ENCODE data around the gene CPPED1. TPM values are rescaled to one million over a fixed set of nuclear protein-coding genes. Genes with fewer than 3 reads are reported as not detected.

The CPPED1 gene
- total RNA-seq, 1 experiment from 2014 or later: 7.7 TPM

GRCh38 chr16:12613131-12613991 is 190.3 kb downstream of the CPPED1 start:
- Histone ChIP-seq H3K79me2 (ENCODE audit: low read length) (no peaks in the 10 kb centered on the region), H4K20me1 (ENCODE audit: low read length) (no peaks in the 10 kb centered on the region), H3K4me1 (ENCODE audit: insufficient read depth, low read length) (peaks cover 24% of the 10 kb centered on the region), H3K4me3 (ENCODE audit: low read length) (no peak overlapping the region), H3K9ac (ENCODE audit: low read length) (peak overlapping the region; percentile 59), H3F3A (ENCODE audit: low read length, unreplicated experiment) (no peaks in the 10 kb centered on the region), H3K27ac (ENCODE audit: low read length) (peak overlapping the region; percentile 92), H2AFZ (ENCODE audit: low read length) (no peak overlapping the region), H3K9me2 (replicated peaks; ENCODE audit: low read length) (no peaks in the 10 kb centered on the region), H3K27me3 (ENCODE audit: low read length) (no peaks in the 10 kb centered on the region), H3K4me2 (ENCODE audit: low read length) (peak overlapping the region; percentile 27), H3K36me3 (ENCODE audit: low read depth, low read length) (no peaks in the 10 kb centered on the region), H3K9me3 (ENCODE audit: low read length) (no peaks in the 10 kb centered on the region)
- TF ChIP-seq, protein P1, sequence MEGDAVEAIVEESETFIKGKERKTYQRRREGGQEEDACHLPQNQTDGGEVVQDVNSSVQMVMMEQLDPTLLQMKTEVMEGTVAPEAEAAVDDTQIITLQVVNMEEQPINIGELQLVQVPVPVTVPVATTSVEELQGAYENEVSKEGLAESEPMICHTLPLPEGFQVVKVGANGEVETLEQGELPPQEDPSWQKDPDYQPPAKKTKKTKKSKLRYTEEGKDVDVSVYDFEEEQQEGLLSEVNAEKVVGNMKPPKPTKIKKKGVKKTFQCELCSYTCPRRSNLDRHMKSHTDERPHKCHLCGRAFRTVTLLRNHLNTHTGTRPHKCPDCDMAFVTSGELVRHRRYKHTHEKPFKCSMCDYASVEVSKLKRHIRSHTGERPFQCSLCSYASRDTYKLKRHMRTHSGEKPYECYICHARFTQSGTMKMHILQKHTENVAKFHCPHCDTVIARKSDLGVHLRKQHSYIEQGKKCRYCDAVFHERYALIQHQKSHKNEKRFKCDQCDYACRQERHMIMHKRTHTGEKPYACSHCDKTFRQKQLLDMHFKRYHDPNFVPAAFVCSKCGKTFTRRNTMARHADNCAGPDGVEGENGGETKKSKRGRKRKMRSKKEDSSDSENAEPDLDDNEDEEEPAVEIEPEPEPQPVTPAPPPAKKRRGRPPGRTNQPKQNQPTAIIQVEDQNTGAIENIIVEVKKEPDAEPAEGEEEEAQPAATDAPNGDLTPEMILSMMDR (conservative IDR thresholded peaks at IDR 0.05; ENCODE audit: low read depth, low read length): no peak
- no peak for TF ChIP-seq EZH2 (IDR thresholded peaks at IDR 0.05; ENCODE audit: low read length, unreplicated experiment)
- no peak for TF ChIP-seq EZH2phosphoT487 (IDR thresholded peaks at IDR 0.05; ENCODE audit: borderline replicate concordance, low read length)
- intact Hi-C loops (cut with micrococcal nuclease): no loop called here
- ChIA-PET POLR2A (ENCODE audit: unreplicated experiment) (no interaction called here), CTCF (no interaction called here)
- DNase-seq: peak; percentile 78
- peak; percentile 70 for ATAC-seq
- TSS peak; percentile 89 for BruUV-seq (replicated peaks)

GRCh38 chr16:12612598-12613101 is 191.0 kb downstream of the CPPED1 start:
- Histone ChIP-seq H3K9me3 (ENCODE audit: low read length) (no peaks in the 10 kb centered on the region), H3K4me3 (ENCODE audit: low read length) (no peak overlapping the region), H3K79me2 (ENCODE audit: low read length) (no peaks in the 10 kb centered on the region), H3K9me2 (replicated peaks; ENCODE audit: low read length) (no peaks in the 10 kb centered on the region), H3K27ac (ENCODE audit: low read length) (peak overlapping the region; percentile 92), H3K27me3 (ENCODE audit: low read length) (no peaks in the 10 kb centered on the region), H3F3A (ENCODE audit: low read length, unreplicated experiment) (no peaks in the 10 kb centered on the region), H3K36me3 (ENCODE audit: low read depth, low read length) (no peaks in the 10 kb centered on the region), H3K4me2 (ENCODE audit: low read length) (peak overlapping the region; percentile 27), H2AFZ (ENCODE audit: low read length) (peak overlapping the region; percentile 53; the same call in 1 of the 2 replicates), H4K20me1 (ENCODE audit: low read length) (no peaks in the 10 kb centered on the region), H3K9ac (ENCODE audit: low read length) (peak overlapping the region; percentile 59), H3K4me1 (ENCODE audit: insufficient read depth, low read length) (peaks cover 24% of the 10 kb centered on the region)
- intact Hi-C loops (cut with micrococcal nuclease): no loop called here
- ATAC-seq: peak; percentile 88
- POLR2A ChIA-PET (ENCODE audit: unreplicated experiment): no interaction called here
- TF ChIP-seq EZH2 (IDR thresholded peaks at IDR 0.05; ENCODE audit: low read length, unreplicated experiment) (no peak), EZH2phosphoT487 (IDR thresholded peaks at IDR 0.05; ENCODE audit: borderline replicate concordance, low read length) (no peak)
- TF ChIP-seq, protein P1 (conservative IDR thresholded peaks at IDR 0.05; ENCODE audit: low read depth, low read length): no peak
- CTCF ChIA-PET: no interaction called here
- no TSS peak for BruUV-seq (replicated peaks)
- peak; percentile 75 for DNase-seq
